Sciatic nerve (tissue), 2 donors: ENCODE results near the gene MNT. TPM values are rescaled to one million over a fixed set of nuclear protein-coding genes. Genes with fewer than 3 reads are reported as not detected.

Experiments used
- ATAC-seq: fragments of 200-7000 bp; cut with Tn5 transposase; one replicate; pipeline ENCODE4 v1.9.1; 2020; ENCODE audit warnings: mild to moderate bottlenecking, moderate library complexity
- DNase-seq: peaks from one replicate; pipeline ENCODE4 v3.0.0-alpha.2; 2020; ENCODE audit warnings: low spot score
- intact Hi-C: fragments of 100-400 bp; cut with DNase I; formaldehyde crosslinking; loops from one replicate; pipeline ENCODE4 v1.14.2; 2022
- total RNA-seq: library from RNA; stranded (reverse); fragmentation: NEBNext Ultra II Directional; extraction: Animal tissue kit (Norgen Biotek cat#: 25700); gene quantifications from one replicate; pipeline ENCODE4 v1.2.1, GENCODE V29; 2021
- donor health status: DM: no; HTN: no; CAD: no.
- donor health status: DM: no; HTN: no; CAD: no.

The MNT gene
- total RNA-seq, 1 donor from 2014 or later, result 37.7 TPM

DNA sequence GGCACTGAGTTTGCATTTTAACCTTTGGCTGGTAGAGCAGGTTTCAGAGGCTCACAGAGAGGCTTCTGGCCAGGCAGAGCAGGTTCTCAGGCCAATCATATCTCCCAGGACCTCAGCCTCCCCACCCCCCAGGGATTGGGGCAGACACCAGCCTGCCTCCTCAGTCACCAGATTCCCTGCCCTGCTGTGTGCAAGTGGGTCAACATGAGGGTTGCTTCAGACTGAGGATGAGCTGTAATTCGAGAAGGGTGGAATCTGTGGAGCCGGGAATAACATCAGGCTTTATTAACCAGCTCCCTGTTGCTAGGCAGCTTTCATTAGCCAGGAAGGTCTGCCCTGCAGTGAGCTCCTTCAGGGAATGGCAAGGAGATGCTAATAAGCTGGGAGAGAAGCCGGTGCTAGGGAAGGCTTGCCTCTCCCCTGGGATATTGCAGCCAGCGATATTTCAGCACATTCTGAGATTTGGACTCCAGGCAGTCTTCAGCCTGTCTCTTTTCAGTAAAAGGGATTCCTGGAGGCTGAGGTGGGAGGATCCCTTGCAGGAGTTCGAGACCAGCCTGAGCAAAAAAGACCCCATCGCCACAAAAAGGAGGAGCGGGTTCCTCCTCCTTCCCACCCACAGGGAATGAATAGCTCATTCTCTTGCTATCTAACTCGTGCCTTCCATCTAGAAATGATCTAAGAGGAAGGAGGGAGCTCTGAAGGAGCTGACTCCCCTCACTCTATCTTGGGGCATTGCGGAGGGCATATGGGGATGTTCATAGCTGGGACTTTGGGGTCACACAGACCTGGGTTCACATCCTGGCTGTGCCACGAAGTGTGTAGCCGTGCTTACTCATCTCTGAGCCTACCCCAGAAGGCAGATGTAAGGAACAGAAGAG, 52.8 kb downstream of the MNT start:
- intact Hi-C loops, result no loop called here
- ATAC-seq, result peak; percentile 72
- DNase-seq, result peak; percentile 55

DNA sequence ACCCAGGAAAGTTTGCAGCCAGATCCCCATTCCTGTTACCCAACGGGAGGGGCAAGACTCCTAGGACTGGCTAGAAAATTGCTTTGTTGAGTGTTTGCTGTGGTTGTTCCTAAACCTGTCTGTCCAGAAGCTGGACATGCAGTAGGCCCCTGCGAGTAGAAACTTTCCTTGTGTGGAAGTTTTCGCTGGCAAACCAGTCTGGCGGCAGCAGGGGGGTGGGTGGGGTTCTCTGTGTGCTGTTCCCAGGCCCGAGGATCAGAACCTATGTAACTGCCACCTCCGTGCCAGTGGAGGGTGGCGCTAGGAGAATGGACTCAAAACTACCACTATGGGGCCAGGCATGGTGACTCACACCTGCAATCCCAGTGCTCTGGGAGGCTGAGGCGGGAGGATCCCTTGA, 54.4 kb downstream of the MNT start:
- DNase-seq, result no peak
- ATAC-seq, result no peak
- intact Hi-C loops, result no loop called here

DNA sequence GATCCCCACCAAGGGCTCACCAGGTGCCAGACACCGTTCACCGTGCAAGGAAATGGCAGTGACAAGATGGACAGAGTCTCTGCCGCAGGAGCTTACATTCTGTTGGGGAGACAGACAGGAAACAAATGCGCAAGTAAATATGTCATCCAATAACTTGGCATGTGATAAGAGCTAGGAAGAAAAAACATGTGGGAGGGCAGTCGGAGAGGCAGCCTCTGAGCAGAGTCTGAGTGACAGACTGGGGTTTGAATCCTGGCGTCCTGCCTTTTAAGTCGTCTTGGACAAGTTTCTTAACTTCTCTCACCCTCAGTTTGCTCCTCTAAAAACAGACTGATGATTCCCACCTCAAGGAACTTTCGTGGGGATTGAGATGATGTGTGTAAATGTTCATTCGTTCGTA, 56.3 kb downstream of the MNT start:
- no peak for ATAC-seq
- DNase-seq, result no peak
- intact Hi-C loops, result no loop called here

DNA sequence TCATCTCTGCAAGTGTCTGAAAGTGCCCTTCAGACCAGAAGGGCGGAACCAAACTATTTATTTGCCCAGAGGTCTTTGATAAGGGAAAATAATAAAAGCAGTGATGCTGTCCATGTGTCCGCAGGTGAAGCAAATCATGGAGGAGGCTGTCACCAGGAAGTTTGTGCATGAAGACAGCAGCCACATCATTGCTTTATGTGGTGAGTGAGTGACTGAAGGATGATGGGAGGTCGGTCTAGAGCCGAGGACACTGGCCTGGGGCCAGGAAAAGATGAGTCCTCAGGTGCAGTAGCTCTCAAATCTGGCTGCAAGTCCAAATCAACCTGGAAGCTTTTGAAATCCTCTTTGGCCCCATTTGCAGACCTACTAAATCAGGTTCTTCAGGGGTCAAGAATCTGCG, 57.4 kb downstream of the MNT start:
- intact Hi-C loops, result no loop called here
- no peak for ATAC-seq
- no peak for DNase-seq

DNA sequence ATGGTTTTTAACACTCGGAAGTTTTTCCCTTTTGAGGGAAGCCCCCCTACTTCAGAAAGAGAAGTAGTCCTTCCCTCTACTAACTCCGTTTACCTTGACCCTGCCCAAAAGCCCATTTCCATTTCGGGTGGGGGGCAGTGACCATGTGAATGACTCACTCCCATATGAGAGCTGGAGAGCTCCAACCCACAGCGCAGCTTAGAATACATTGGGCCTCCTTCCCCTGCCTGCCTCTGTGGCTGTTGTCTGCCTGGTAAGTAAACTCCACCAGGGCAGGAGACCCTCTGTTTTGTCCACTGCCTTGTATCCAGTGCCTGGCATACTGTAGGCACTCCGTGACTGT, 62.6 kb downstream of the MNT start:
- ATAC-seq, result no peak
- intact Hi-C loops, result no loop called here
- DNase-seq, result no peak

DNA sequence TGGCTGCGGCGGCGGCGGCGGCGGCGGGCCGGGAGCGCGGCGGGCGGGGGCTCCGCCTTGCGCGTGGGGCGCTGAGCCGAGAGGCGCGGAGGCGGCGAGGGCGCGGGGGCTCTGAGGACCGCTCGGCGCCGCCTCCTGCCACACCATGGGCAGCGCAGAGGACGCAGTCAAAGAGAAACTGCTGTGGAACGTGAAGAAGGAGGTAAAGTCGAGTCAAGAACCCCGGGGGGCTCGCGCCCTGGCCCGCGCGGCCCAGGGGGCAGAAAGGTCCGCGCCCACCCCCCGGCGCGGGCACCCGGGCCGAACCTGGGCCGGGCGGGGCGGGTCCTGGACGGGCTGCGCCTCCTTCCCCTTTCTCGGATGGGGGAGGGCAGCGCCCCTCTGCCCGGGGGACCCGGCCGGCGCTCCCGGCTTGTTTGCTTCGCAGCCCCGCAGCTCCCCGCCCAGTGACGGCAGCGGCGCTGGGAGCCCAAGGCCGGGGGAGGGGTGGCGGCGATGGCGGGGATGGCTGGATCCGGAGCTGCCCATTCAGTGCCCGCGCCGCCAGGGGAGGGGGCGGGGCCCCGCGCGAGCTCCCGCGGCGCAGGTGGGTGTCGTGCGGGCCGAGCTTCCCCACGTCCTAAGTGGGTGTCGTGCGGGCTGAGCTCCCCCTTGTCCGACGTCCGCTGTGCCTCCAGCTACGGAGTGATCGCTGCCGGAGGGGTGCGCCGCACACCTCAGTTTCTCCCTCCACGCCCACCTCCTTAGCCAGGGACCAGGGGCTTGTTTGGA, 63.1 kb downstream of the MNT start:
- peak; percentile 23 for ATAC-seq
- peak; percentile 74 for DNase-seq
- intact Hi-C loops, result no loop called here

DNA sequence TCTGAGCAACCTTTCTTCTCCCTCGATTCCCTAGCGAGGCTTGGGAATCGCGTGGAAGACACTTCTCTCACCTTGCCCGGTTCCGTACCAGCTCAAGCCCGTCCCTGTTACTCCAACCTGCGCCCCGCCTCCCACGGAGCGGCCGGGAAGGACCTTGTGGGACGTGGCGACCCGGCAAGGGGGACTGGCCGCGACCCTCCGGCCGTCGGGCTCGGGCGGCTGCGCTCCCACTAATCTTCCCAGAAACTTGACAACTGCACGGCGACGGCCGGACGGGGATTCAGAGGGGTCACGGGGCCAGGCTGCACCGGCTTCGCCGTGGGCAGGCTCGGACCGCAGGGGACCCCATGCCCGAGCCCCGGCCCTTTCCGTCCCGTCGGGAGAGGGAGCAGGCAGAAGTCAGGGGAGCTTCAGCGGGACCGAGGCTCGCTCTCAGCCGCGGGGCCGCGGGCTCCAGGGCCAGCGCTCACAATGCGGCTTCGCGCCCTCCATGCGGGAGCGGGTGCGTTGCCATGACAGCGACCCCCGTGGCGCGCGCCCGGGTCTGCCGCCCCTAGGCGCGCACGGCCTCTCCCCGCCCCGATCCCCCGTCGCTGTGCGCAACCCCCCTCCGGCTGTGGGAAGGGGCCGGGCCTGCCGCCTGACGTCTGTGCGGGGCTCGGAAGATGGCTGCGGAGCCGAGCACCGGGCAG, 63.9 kb downstream of the MNT start, which contains the start of gene SGSM2:
TSS of gene SGSM2 (plus strand) at position 650 of the 692 bp plus-strand sequence. CDS start 188 bp downstream, outside the sequence.
- ATAC-seq (peak; percentile 62), DNase-seq (peak; percentile 83)

DNA sequence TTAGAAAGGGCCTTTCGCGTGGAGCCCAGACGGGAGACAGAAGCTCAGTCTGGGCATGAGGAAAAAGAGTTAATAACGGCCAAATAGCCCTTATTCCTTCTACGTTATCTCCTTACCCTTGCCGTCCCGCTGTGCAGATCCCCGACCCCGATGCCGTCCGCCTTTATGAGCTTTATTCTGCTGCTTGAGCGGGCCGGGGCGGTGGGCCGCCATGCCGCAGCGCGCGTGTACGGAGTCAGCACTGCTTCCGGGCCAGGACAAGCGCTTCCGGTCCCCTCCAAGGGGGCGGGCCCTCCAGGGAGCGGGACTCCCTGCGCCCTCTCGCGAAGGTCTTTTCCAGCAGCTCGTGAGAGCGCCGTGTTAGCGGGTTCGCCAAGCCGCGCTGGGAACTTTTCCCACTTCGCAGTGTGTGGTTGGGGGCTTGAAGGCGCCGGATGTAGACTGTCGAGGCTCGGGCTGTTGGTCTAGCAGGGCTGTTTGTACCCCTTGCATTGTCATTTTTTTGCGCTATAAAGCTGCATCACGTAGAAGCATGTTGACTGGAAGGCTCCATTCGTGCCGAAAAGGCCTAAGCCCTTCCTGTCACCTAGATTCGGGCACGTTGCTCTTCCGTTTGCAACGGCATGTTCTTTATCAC, 64.5 kb downstream of the MNT start, which contains the start of gene TSR1:
TSS of gene TSR1 (minus strand) at position 243 of the 637 bp plus-strand sequence. CDS start at position 213, 30 bp downstream.
- ATAC-seq (peak; percentile 98), DNase-seq (peak; percentile 94)
- intact Hi-C loops, result no loop called here

More for the DNA sequence above, 63.9 kb downstream of the MNT start, which contains the start of gene SGSM2:
- intact Hi-C loops, result no loop called here

DNA sequence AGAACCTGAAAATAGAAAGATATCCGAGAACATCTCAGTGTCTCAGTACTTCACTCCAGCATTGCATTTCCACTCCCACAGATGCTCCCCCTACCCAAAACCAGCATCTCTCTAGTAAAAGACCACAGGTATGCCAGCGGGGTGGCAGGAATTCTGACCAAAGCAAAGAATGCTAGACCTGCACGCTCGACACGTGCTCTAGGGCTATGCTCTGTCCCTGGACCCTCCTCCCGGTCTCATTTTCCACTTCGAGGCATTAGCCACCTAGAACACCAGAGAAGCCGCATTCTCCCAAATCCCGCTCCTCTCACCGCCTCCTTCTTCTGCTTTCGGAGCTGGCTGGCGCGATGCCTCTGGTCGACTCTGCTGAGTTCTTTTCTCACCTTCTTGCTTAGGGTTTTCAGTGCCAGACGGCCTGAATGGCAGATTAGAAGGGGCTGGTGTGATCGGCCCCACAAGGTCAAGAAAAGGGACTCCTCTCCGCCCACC, 65.1 kb downstream of the MNT start:
- ATAC-seq, result no peak
- intact Hi-C loops, result no loop called here
- DNase-seq, result no peak

Other genes starting within 250 kb of the MNT start
- 58.7 TPM for gene SMG6, start 97.3 kb downstream of the MNT start, total RNA-seq
- 10.0 TPM for gene SRR, start 97.1 kb downstream of the MNT start, total RNA-seq
- 18.4 TPM for gene TSR1, start 64.6 kb downstream of the MNT start, total RNA-seq
- 59.3 TPM for gene SGSM2, start 63.6 kb downstream of the MNT start, total RNA-seq
- gene METTL16, start 110.8 kb upstream of the MNT start, total RNA-seq, result 39.0 TPM
- gene PAFAH1B1, start 192.6 kb upstream of the MNT start, total RNA-seq, result 160 TPM